HL-60 (cell line): ENCODE data around the gene PDE8A.
"Not testable (repeated sequence)": the region's sequence is repeated elsewhere in the genome, so short reads cannot be mapped to it uniquely, and the experiment has no call there.

Source experiments
- DNase-seq, 2 experiments: peaks; one replicate each; pipeline ENCODE4 v3.0.0-alpha.2; 2010 to 2020; ENCODE audit warnings: low read depth in 1 of 2, low spot score in 1 of 2
- H3K27ac ChIP-seq: fragments of 250-450 bp; sonication (Bioruptor Pico); replicated peaks from 2 replicates; pipeline ENCODE4 v1.5.1; 2020; ENCODE audit warnings: mild to moderate bottlenecking, moderate library complexity
- H3K27me3 ChIP-seq: fragments of 250-450 bp; sonication (Bioruptor Pico); 2 replicates; pipeline ENCODE4 v1.5.1; 2021; ENCODE audit warnings: mild to moderate bottlenecking, moderate library complexity; ENCODE audit not compliant: insufficient read depth, poor library complexity, severe bottlenecking
- H3K4me3 ChIP-seq: replicated peaks from 2 replicates; pipeline ENCODE4 v1.5.1; 2011; ENCODE audit warnings: mild to moderate bottlenecking, control low read depth, low read length; ENCODE audit not compliant: insufficient read depth
- GABPA ChIP-seq: IDR thresholded peaks from 2 replicates; pipeline ENCODE4 v1.6.1; 2012; ENCODE audit warnings: low read depth
- POLR2AphosphoS5 ChIP-seq: IDR thresholded peaks from 2 replicates; pipeline ENCODE4 v1.6.1; 2012; ENCODE audit warnings: low read depth
- SPI1 ChIP-seq: IDR thresholded peaks from 2 replicates; pipeline ENCODE4 v1.6.1; 2012; ENCODE audit warnings: low read depth, mild to moderate bottlenecking, borderline replicate concordance
- TF ChIP-seq, protein P1 (sequence below): IDR thresholded peaks from 2 replicates; pipeline ENCODE4 v1.6.1; 2012; ENCODE audit warnings: low read depth; ENCODE audit not compliant: insufficient replicate concordance
- TF ChIP-seq, protein P2 (sequence below): IDR thresholded peaks from one replicate; pipeline ENCODE4 v1.5.1; 2011; ENCODE audit warnings: low read length, control low read depth, inconsistent platforms; ENCODE audit not compliant: insufficient read depth

The PDE8A gene

DNA sequence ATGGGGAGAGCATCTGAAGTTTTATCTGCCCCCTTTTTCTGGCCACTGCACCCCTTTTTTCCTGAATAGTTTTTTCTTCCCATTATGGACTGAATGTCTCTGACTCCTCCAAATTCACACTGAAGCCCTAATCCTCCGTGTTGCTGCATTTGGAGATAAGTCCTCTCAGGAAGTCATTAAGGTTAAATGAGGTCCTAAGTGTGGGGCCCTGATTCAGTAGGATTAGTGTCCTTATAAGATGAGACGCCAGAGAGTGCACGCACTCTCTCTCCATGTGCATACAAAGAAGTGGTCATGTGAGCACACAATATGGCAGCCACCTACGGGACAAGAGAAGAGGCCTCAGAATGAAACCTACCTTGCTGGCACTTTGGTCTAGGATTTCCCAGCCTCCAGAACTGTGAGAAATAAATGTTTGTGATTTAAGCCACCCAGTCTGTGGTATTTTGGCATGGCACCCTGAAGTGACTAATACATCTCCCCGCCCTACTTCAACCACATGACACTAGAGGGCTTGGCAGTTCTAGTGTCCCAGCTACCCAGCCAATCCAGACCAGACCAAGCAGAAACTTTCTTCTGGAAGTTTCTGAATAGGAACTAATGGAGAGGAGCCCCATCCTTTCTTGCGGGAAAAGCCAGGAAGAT is 191.3 kb downstream of the PDE8A start:
- no peak overlapping the region for H3K27ac ChIP-seq
- DNase-seq: no peak
- H3K27me3 ChIP-seq: no peaks in the 10 kb centered on the region
- TF ChIP-seq, protein P1, sequence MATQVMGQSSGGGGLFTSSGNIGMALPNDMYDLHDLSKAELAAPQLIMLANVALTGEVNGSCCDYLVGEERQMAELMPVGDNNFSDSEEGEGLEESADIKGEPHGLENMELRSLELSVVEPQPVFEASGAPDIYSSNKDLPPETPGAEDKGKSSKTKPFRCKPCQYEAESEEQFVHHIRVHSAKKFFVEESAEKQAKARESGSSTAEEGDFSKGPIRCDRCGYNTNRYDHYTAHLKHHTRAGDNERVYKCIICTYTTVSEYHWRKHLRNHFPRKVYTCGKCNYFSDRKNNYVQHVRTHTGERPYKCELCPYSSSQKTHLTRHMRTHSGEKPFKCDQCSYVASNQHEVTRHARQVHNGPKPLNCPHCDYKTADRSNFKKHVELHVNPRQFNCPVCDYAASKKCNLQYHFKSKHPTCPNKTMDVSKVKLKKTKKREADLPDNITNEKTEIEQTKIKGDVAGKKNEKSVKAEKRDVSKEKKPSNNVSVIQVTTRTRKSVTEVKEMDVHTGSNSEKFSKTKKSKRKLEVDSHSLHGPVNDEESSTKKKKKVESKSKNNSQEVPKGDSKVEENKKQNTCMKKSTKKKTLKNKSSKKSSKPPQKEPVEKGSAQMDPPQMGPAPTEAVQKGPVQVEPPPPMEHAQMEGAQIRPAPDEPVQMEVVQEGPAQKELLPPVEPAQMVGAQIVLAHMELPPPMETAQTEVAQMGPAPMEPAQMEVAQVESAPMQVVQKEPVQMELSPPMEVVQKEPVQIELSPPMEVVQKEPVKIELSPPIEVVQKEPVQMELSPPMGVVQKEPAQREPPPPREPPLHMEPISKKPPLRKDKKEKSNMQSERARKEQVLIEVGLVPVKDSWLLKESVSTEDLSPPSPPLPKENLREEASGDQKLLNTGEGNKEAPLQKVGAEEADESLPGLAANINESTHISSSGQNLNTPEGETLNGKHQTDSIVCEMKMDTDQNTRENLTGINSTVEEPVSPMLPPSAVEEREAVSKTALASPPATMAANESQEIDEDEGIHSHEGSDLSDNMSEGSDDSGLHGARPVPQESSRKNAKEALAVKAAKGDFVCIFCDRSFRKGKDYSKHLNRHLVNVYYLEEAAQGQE: no peak
- TF ChIP-seq POLR2AphosphoS5 (no peak), SPI1 (no peak), GABPA (no peak)
- TF ChIP-seq, protein P2, sequence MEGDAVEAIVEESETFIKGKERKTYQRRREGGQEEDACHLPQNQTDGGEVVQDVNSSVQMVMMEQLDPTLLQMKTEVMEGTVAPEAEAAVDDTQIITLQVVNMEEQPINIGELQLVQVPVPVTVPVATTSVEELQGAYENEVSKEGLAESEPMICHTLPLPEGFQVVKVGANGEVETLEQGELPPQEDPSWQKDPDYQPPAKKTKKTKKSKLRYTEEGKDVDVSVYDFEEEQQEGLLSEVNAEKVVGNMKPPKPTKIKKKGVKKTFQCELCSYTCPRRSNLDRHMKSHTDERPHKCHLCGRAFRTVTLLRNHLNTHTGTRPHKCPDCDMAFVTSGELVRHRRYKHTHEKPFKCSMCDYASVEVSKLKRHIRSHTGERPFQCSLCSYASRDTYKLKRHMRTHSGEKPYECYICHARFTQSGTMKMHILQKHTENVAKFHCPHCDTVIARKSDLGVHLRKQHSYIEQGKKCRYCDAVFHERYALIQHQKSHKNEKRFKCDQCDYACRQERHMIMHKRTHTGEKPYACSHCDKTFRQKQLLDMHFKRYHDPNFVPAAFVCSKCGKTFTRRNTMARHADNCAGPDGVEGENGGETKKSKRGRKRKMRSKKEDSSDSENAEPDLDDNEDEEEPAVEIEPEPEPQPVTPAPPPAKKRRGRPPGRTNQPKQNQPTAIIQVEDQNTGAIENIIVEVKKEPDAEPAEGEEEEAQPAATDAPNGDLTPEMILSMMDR: no peak
- no peak overlapping the region for H3K4me3 ChIP-seq

DNA sequence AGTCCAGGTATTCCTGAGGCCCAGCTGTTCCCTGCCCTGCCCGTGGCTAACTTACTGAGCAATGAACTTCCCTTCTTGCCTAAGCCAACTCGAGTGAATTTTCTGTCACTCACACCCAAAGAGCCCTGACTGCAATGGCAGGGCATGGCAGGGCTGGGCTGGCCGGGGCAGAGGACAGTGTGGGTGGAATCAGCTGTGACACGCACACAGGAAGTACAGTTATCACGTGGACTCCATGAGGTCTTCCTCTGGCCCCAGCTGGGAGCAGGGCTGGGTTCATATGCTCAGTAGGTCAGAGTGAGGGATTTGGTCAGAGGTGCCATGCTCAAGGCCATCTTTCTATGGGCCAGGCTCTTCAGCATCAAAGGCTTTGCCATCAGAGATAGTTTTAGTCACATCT is 192.0 kb downstream of the PDE8A start:
- not testable (repeated sequence) for H3K27ac ChIP-seq, H3K4me3 ChIP-seq, H3K27me3 ChIP-seq, DNase-seq

DNA sequence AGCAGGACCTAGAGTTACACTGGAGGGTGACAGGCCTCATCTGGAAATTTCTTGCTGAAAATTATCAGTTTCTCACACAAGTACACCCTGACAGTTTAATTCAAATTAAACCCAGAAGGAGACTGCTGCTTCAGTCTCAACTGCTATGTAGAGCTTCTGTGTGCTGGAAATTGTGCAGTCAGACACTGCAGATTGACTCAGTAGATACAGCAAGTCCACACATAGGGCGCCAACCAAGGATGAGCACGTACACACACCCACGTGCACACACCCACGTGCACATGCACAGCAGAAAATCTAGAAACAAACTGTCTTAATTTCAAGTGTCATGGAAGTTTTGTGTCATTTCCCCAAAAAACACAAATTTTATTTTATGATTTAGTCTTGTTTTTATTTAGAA is 192.9 kb downstream of the PDE8A start:
- no peak for DNase-seq
- Histone ChIP-seq H3K27me3 (no peaks in the 10 kb centered on the region), H3K27ac (no peak overlapping the region), H3K4me3 (no peak overlapping the region)
- TF ChIP-seq POLR2AphosphoS5 (no peak), GABPA (no peak), SPI1 (no peak)
- TF ChIP-seq, protein P2: no peak
- TF ChIP-seq, protein P1: no peak

DNA sequence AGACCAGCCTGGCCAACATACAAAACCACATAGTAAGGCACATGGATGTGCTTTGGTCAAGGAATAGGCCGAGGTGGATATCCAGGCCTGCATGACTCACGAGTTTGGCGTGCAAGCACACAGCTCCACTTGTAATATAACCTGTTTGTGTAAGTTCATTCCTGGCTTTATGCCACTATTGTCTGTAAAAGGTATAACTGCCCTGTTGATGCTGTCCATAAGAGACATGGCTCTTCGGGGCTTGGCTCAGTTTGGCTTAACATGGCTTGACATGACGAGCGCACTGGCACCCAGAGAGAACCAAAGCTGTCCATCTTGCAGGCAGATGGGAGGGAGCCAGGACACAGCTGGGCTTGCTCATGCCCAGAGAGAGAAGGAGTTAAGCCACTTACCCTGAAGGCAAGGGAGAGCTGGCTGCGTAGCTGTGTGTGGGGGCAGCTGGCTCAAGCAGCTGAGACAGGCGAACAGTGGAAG is 195.4 kb downstream of the PDE8A start:
- H3K27ac ChIP-seq, H3K4me3 ChIP-seq, DNase-seq, H3K27me3 ChIP-seq: not testable (repeated sequence)

DNA sequence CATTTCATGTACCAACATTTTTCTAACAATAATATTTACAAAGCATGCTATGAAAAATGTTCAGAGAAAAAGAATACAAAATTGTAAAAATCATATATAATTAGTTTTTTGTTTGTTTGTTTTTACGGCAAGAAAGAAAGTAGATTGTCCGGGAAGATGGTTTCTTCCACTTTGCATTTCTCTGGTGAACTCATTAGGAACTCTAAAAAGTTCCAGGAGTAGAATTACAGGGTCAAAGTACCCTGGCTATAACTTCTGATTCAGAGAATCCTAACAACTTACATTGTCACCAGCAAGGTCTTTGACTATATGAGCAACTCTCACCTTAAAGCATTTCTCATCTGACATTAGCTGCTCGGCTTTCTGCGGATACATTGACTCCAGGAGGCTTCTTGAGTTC is 196.7 kb downstream of the PDE8A start:
- H3K4me3 ChIP-seq: no peak overlapping the region
- no peak for DNase-seq
- H3K27me3 ChIP-seq: no peaks in the 10 kb centered on the region
- H3K27ac ChIP-seq: no peak overlapping the region
- TF ChIP-seq SPI1: no peak
- TF ChIP-seq GABPA: no peak
- TF ChIP-seq, protein P1: no peak
